Measurements from ENCODE around the gene PROX1.

DNA sequence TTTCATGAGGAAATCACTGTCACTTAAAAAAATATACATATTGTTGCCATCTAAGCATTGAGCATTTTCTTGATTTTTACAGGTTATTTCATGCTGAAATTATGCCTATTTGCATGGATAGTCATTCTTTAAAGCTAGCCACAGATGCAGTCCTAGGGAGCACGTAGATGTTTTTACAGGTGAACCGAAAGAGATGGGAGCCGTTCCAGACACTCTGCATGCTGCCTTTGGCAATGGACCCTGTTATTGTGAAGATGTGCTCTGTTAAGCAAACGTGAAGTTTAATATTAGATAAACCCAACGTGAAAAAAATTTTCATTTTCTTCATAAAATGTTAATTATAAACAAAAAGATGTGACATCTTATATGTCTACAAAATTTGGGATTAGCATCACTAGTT, 7.1 kb downstream of the PROX1 start:
- TF ChIP-seq CTCF (IDR thresholded peaks at IDR 0.05; ENCODE audit: insufficient read depth, low read depth, low read length) (no peak), EZH2 (IDR thresholded peaks at IDR 0.05; ENCODE audit: insufficient read depth, low read length) (no peak)
